WERI-Rb-1 (cell line): ENCODE data around the gene REEP2.
"Not testable (repeated sequence)": the region's sequence is repeated elsewhere in the genome, so short reads cannot be mapped to it uniquely, and the experiment has no call there.

Experiments used
- DNase-seq: peaks from one replicate; pipeline ENCODE4 v3.0.0-alpha.2; 2020
- H3K27ac ChIP-seq: fragments of 250-450 bp; sonication (Bioruptor Pico); 2 replicates; pipeline ENCODE4 v1.5.1; 2020; ENCODE audit warnings: mild to moderate bottlenecking, moderate library complexity
- H3K27me3 ChIP-seq: fragments of 250-450 bp; sonication (Bioruptor Pico); 2 replicates; pipeline ENCODE4 v1.5.1; 2021; ENCODE audit warnings: mild to moderate bottlenecking, low read depth, moderate library complexity; ENCODE audit not compliant: insufficient read depth, severe bottlenecking
- H3K36me3 ChIP-seq: fragments of 250-450 bp; sonication (Bioruptor Pico); 2 replicates; pipeline ENCODE4 v1.5.1; 2020; ENCODE audit warnings: mild to moderate bottlenecking, moderate library complexity
- H3K4me3 ChIP-seq: 2 replicates; pipeline ENCODE4 v1.5.1; 2011; ENCODE audit warnings: low read depth, mild to moderate bottlenecking, control low read depth, low read length
- H3K9me3 ChIP-seq: fragments of 250-450 bp; sonication (Bioruptor Pico); 2 replicates; pipeline ENCODE4 v1.5.1; 2021; ENCODE audit warnings: mild to moderate bottlenecking, moderate library complexity; ENCODE audit not compliant: severe bottlenecking
- TF ChIP-seq, protein P1 (sequence below): IDR thresholded peaks from 2 replicates; pipeline ENCODE4 v1.5.1; 2011; ENCODE audit warnings: low read depth, mild to moderate bottlenecking, control low read depth, inconsistent platforms, low read length

Gene REEP2, protein sequence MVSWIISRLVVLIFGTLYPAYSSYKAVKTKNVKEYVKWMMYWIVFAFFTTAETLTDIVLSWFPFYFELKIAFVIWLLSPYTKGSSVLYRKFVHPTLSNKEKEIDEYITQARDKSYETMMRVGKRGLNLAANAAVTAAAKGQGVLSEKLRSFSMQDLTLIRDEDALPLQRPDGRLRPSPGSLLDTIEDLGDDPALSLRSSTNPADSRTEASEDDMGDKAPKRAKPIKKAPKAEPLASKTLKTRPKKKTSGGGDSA

DNA sequence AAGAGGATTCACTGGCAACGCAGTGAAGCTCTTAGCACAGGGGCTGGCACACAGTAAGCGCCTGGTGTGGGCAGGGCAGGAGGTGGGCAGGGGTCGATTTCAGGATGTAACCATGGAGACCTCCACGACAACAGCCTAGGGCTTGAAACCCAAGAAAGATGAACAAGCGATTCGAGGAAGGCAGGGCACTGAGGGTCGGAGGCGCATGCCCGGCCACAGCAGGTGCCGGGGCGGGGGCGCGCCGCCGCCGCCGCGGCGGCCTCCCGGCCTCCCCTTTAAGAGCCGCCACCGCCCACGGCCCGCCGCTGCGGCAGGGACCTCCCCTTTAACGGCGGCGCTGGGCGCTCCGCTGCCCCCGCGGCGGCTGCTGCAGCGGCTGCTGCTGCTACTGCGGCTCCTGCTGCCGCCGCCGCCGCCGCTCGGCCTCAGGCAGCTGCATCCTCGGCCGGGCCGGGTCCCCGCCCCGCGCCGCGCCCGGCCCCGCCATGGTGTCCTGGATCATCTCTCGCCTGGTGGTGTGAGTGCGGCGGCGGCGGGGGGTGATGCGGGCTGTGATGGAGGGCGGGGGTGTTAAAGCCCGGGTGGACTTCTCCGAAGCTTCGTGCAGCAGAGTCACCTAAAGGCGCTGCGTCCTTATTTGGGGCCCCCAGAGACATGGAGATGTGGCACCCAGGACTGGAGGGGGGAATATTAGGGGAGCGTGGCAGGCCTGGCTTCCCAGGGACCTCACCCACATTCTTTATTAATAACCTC is at the start of gene REEP2:
REEP2 (plus strand) TSS at position 334 of the 753 bp plus-strand sequence; CDS start at position 486, 152 bp downstream.
- H3K27ac ChIP-seq: peak within 1 kb of the TSS; percentile 68
- peak within 1 kb of the TSS; percentile 67 for H3K4me3 ChIP-seq
- H3K9me3 ChIP-seq: no peaks in the 10 kb centered on the region
- TF ChIP-seq, protein P1, sequence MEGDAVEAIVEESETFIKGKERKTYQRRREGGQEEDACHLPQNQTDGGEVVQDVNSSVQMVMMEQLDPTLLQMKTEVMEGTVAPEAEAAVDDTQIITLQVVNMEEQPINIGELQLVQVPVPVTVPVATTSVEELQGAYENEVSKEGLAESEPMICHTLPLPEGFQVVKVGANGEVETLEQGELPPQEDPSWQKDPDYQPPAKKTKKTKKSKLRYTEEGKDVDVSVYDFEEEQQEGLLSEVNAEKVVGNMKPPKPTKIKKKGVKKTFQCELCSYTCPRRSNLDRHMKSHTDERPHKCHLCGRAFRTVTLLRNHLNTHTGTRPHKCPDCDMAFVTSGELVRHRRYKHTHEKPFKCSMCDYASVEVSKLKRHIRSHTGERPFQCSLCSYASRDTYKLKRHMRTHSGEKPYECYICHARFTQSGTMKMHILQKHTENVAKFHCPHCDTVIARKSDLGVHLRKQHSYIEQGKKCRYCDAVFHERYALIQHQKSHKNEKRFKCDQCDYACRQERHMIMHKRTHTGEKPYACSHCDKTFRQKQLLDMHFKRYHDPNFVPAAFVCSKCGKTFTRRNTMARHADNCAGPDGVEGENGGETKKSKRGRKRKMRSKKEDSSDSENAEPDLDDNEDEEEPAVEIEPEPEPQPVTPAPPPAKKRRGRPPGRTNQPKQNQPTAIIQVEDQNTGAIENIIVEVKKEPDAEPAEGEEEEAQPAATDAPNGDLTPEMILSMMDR: no peak
- H3K36me3 ChIP-seq: peaks cover 29% of the 10 kb centered on the region
- DNase-seq: peak; percentile 63
- no peaks in the 10 kb centered on the region for H3K27me3 ChIP-seq

DNA sequence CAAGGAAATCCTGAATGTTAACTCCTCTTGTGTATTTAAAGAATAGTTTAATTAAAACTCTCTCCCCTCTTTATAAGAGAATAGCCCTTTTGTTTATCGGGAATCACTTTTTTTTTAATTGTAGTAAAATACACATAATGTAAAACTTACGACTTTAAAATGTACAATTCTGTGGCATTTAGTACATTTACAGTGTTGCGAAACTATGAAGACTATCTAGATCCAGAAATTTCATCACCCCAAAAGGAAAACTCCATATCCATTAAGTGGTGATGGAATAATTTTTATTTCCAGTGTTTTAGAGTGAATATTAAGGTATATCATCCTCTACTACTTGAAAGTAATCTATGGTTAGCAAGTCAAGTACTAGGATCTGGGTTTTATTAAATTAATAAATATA is 49.5 kb upstream of the REEP2 start:
- TF ChIP-seq, protein P1: no peak
- Histone ChIP-seq H3K36me3 (peaks cover 68% of the 10 kb centered on the region), H3K27ac (no peak overlapping the region), H3K9me3 (no peaks in the 10 kb centered on the region), H3K27me3 (no peaks in the 10 kb centered on the region), H3K4me3 (no peak overlapping the region)
- no peak for DNase-seq

DNA sequence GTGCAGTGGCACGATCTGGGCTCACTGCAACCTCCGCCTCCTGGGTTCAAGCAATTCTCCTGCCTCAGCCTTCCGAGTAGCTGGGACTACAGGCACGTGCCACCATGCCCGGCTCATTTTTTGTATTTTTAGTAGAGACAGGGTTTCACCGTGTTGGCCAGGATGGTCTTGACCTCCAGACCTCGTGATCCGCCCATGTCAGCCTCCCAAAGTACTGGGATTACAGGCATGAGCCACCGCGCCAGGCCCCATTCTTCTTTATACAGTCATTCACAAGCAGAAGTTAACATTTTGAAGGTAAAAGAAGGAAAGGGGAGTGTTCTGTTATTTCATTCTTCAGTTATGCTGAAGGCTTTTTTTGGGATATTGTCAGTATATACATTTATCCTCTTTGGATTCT is 48.9 kb upstream of the REEP2 start:
- H3K9me3 ChIP-seq, H3K4me3 ChIP-seq, H3K27ac ChIP-seq, DNase-seq, H3K27me3 ChIP-seq: not testable (repeated sequence)
- peaks cover 72% of the 10 kb centered on the region for H3K36me3 ChIP-seq

DNA sequence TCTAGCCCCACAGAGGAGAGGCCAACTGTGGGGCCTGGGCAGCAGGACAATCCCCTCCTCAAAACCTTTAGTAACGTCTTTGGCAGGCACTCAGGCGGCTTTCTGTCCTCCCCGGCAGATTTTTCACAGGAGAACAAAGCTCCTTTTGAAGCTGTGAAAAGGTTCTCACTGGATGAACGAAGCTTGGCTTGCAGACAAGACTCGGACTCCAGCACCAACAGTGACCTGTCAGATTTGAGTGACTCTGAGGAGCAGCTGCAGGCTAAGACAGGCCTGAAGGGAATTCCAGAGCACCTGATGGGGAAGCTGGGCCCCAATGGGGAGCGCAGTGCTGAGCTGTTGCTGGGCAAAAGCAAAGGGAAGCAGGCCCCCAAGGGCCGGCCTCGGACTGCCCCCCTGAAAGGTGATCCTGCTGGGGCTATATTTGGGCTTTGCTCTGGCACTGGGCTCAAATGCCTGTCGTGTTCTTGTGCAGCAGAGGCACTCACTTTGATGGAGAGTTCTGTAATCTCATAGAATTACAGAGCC is 46.9 kb upstream of the REEP2 start:
- no peak for DNase-seq
- Histone ChIP-seq H3K4me3 (no peak overlapping the region), H3K27ac (no peak overlapping the region), H3K9me3 (no peaks in the 10 kb centered on the region), H3K36me3 (peaks cover 70% of the 10 kb centered on the region), H3K27me3 (no peaks in the 10 kb centered on the region)
- TF ChIP-seq, protein P1: no peak

DNA sequence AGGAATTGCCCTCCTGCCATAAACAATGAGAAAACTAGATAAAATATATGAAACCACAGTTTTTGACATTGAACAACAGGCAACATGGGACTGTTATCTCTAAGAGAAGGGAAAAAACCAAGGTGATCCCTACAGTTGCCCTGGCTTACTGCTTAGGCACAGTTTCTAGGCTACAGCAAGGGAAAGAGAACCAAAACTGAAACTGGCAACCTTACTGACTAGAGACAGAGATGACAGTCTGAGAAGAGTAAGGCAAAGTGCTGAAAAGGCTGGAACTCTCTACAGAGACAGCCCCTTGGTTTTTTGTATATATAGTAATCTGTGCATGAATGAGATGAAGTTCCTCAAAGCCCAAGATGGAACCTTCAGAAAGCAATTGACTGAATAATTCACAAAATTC is 36.2 kb upstream of the REEP2 start:
- Histone ChIP-seq H3K4me3 (no peak overlapping the region), H3K27ac (no peak overlapping the region), H3K27me3 (no peaks in the 10 kb centered on the region), H3K36me3 (peaks cover 57% of the 10 kb centered on the region), H3K9me3 (no peaks in the 10 kb centered on the region)
- TF ChIP-seq, protein P1: no peak
- no peak for DNase-seq

DNA sequence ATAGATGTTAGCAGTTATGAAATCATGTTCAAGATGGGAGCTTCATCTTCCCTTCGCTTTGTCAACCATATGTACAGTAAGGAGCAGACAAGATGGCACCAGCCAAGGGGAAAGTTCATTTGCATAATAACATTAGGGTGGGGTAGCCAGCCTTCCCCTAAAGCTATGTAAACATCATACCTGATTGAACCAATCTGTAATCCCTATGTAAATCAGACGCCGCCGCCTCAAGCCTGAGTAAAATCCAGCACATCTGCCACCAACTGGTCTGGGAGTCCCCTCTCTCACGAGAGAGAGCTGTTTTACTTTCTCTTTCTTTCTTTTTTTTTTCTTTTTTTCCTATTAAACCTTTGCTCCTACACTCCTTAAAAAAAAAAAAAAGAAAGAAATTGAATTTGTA is 30.8 kb upstream of the REEP2 start:
- DNase-seq: peak; percentile 80
- H3K4me3 ChIP-seq: no peak overlapping the region
- no peaks in the 10 kb centered on the region for H3K27me3 ChIP-seq
- peak overlapping the region; percentile 57 for H3K27ac ChIP-seq
- peaks cover 38% of the 10 kb centered on the region for H3K36me3 ChIP-seq
- TF ChIP-seq, protein P1: no peak
- H3K9me3 ChIP-seq: no peaks in the 10 kb centered on the region
